Keratinocyte (primary cell): ENCODE data around the gene KPNA4. TPM values are rescaled to one million over a fixed set of nuclear protein-coding genes. Genes with fewer than 3 reads are reported as not detected.

Experiments used
- DNase-seq: peaks from one replicate; pipeline ENCODE4 v3.0.0-alpha.2; 2011; ENCODE audit warnings: low read depth, missing footprints, low spot score
- FAIRE-seq: peaks from 2 replicates; lab custom pipeline; 2011; peaks lifted over from hg19 to GRCh38; lab: Jason Lieb, UNC
- H2AFZ ChIP-seq: 2 replicates; pipeline ENCODE4 v1.6.0; 2012; ENCODE audit warnings: low read length, control low read depth, inconsistent platforms; ENCODE audit not compliant: control insufficient read depth
- H3K27ac ChIP-seq: 2 replicates; pipeline ENCODE4 v1.5.1; 2011; ENCODE audit warnings: low read length; ENCODE audit not compliant: control insufficient read depth, insufficient read depth
- H3K27me3 ChIP-seq: 3 replicates; pipeline ENCODE4 v1.6.0; 2011; ENCODE audit warnings: low read length; ENCODE audit not compliant: control insufficient read depth, insufficient read depth; ENCODE audit errors: extremely low read depth
- H3K36me3 ChIP-seq, 2 experiments: 2 replicates in 1 of 2; 3 replicates in 1 of 2; pipeline ENCODE4 v1.5.1; 2011; ENCODE audit warnings: low read length in 2 of 2, mild to moderate bottlenecking in 1 of 2; ENCODE audit not compliant: control insufficient read depth in 2 of 2, insufficient read depth in 2 of 2; ENCODE audit errors: extremely low read depth in 1 of 2
- H3K4me1 ChIP-seq: 3 replicates; pipeline ENCODE4 v1.5.1; 2011; ENCODE audit warnings: low read length; ENCODE audit not compliant: control insufficient read depth, insufficient read depth; ENCODE audit errors: extremely low read depth
- H3K4me2 ChIP-seq: 3 replicates; pipeline ENCODE4 v1.6.0; 2011; ENCODE audit warnings: low read depth, low read length; ENCODE audit not compliant: control insufficient read depth, insufficient read depth; ENCODE audit errors: extremely low read depth
- H3K4me3 ChIP-seq, 3 experiments: fragments of 200-600 bp in 1 of 3; sonication (generic) in 1 of 3; 2 replicates in 2 of 3; 3 replicates in 1 of 3; pipeline ENCODE4 v1.5.1; 2011 to 2016; ENCODE audit warnings: low read length in 3 of 3, mild to moderate bottlenecking in 3 of 3, control low read depth in 2 of 3, inconsistent platforms in 1 of 3, low read depth in 1 of 3, mixed read lengths in 1 of 3, mixed run types in 1 of 3, moderate library complexity in 1 of 3; ENCODE audit not compliant: control insufficient read depth in 2 of 3, insufficient read depth in 2 of 3; ENCODE audit errors: extremely low read depth in 1 of 3
- H3K79me2 ChIP-seq: 2 replicates; pipeline ENCODE4 v1.6.0; 2012; ENCODE audit warnings: low read length; ENCODE audit not compliant: control insufficient read depth, insufficient read depth
- H3K9ac ChIP-seq: 3 replicates; pipeline ENCODE4 v1.6.0; 2011; ENCODE audit warnings: low read length; ENCODE audit not compliant: control insufficient read depth, insufficient read depth; ENCODE audit errors: extremely low read depth
- H3K9me1 ChIP-seq: 3 replicates; pipeline ENCODE4 v1.6.0; 2011; ENCODE audit warnings: low read length; ENCODE audit not compliant: control insufficient read depth, insufficient read depth; ENCODE audit errors: extremely low read depth
- H3K9me3 ChIP-seq: 2 replicates; pipeline ENCODE4 v1.5.1; 2012; ENCODE audit warnings: low read depth, low read length; ENCODE audit not compliant: control insufficient read depth
- H4K20me1 ChIP-seq: 3 replicates; pipeline ENCODE4 v1.6.0; 2011; ENCODE audit warnings: low read length; ENCODE audit not compliant: control insufficient read depth, insufficient read depth; ENCODE audit errors: extremely low read depth
- EZH2 ChIP-seq: IDR thresholded peaks from one replicate; pipeline ENCODE4 v1.6.1; 2012; ENCODE audit warnings: inconsistent platforms, mild to moderate bottlenecking, low read length, moderate library complexity
- dilution Hi-C: fragments of 300-500 bp; cut with MboI; formaldehyde crosslinking; loops from one replicate; pipeline ENCODE4 v1.7.0; 2020; ENCODE audit warnings: low sequenced_read_pairs; ENCODE audit not compliant: extremely low pct_ligation_motif_present
- polyA plus RNA-seq, 5 experiments: library from polyadenylated mRNA; depleted of rRNA in 3 of 5; stranded (reverse) in 3 of 5; stranded (forward) in 1 of 5; unstranded in 1 of 5; fragments of >200 nt; gene quantifications; 1 replicate in 1 of 5; 2 replicates in 3 of 5; 3 replicates in 1 of 5; pipeline versions ENCODE4 v1.2.1 to v1.2.3, GENCODE V29; 2011 to 2012; ENCODE audit warnings: missing spikeins in 2 of 5, low read depth in 1 of 5, low replicate concordance in 1 of 5
- TF ChIP-seq, protein P1 (sequence below), 3 experiments: IDR thresholded peaks in 1 of 3; conservative IDR thresholded peaks in 1 of 3; optimal IDR thresholded peaks in 1 of 3; 2 replicates in 2 of 3; 3 replicates in 1 of 3; pipeline versions ENCODE3 to v1.5.1; 2011; ENCODE audit warnings: low read length in 3 of 3, mild to moderate bottlenecking in 3 of 3, moderate library complexity in 2 of 3, control low read depth in 1 of 3, inconsistent platforms in 1 of 3; ENCODE audit not compliant: insufficient read depth in 2 of 3; ENCODE audit errors: extremely low read depth in 1 of 3

Gene KPNA4
- polyA plus RNA-seq, 1 donor (not counting 4 experiments of a cell fraction or from before 2014, with no cell fraction given) = 42.0 TPM

DNA sequence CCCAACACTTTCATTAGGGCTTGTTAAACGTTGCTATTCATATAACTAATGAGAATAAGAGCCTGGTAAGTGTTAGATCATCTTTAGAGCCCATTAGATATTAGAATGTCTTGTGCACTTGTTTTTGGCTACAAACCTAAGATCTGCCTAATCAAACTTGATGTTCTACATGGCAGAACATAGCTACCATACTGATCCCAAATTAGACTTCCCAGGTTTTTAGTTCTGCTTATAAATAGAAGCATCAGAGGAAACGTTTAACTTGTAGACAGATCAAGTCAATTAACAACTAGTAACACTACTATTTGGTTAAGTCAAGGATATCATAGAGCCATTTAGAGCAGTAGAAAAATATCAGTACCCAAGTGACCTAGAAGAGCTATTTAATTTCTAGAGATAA, 11.7 kb upstream of the KPNA4 start:
- H3K4me2 ChIP-seq = no peak overlapping the region
- FAIRE-seq (no peak), DNase-seq (no peak)
- no peaks in the 10 kb centered on the region for H3K27me3 ChIP-seq
- H3K9me1 ChIP-seq = no peaks in the 10 kb centered on the region
- no peak overlapping the region for H3K27ac ChIP-seq
- H3K36me3 ChIP-seq = no peaks in the 10 kb centered on the region
- dilution Hi-C loops = no loop called here
- no peaks in the 10 kb centered on the region for H4K20me1 ChIP-seq
- no peak overlapping the region for H3K4me3 ChIP-seq
- no peaks in the 10 kb centered on the region for H3K79me2 ChIP-seq
- H3K9ac ChIP-seq = no peak overlapping the region
- no peaks in the 10 kb centered on the region for H3K4me1 ChIP-seq
- no peaks in the 10 kb centered on the region for H3K9me3 ChIP-seq
- no peak overlapping the region for H2AFZ ChIP-seq
- TF ChIP-seq, protein P1, sequence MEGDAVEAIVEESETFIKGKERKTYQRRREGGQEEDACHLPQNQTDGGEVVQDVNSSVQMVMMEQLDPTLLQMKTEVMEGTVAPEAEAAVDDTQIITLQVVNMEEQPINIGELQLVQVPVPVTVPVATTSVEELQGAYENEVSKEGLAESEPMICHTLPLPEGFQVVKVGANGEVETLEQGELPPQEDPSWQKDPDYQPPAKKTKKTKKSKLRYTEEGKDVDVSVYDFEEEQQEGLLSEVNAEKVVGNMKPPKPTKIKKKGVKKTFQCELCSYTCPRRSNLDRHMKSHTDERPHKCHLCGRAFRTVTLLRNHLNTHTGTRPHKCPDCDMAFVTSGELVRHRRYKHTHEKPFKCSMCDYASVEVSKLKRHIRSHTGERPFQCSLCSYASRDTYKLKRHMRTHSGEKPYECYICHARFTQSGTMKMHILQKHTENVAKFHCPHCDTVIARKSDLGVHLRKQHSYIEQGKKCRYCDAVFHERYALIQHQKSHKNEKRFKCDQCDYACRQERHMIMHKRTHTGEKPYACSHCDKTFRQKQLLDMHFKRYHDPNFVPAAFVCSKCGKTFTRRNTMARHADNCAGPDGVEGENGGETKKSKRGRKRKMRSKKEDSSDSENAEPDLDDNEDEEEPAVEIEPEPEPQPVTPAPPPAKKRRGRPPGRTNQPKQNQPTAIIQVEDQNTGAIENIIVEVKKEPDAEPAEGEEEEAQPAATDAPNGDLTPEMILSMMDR (optimal IDR thresholded peaks at IDR 0.05 in 1 of 3, IDR thresholded peaks at IDR 0.05 in 1 of 3, conservative IDR thresholded peaks at IDR 0.05 in 1 of 3; ENCODE audit: extremely low read depth in 1 of 3, insufficient read depth in 2 of 3, low read length in 3 of 3) = no peak
- no peak for TF ChIP-seq EZH2

DNA sequence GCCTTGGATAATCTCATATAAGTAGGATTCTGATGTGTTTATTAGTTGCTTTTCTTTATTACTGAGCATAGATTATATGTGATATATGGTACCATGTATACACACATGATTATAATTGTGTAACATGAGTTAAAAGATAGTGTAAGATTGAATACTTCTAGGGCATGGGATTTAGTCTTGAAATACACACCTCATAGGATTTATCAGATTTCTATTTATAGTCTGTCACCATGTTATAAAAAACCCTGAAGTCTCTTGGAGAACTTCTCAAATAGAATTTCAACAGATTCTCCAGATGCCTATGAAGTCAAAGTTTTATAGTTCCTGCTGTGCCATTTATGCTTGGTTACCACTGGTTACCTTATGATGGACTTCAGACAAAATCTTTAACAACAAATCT, 11.2 kb upstream of the KPNA4 start:
- H3K36me3 ChIP-seq = no peaks in the 10 kb centered on the region
- FAIRE-seq (no peak), DNase-seq (no peak)
- H2AFZ ChIP-seq = no peak overlapping the region
- no peaks in the 10 kb centered on the region for H3K27me3 ChIP-seq
- no peak overlapping the region for H3K4me2 ChIP-seq
- TF ChIP-seq EZH2 = no peak
- TF ChIP-seq, protein P1 (optimal IDR thresholded peaks at IDR 0.05 in 1 of 3, IDR thresholded peaks at IDR 0.05 in 1 of 3, conservative IDR thresholded peaks at IDR 0.05 in 1 of 3; ENCODE audit: extremely low read depth in 1 of 3, insufficient read depth in 2 of 3, low read length in 3 of 3) = no peak
- H3K27ac ChIP-seq = no peak overlapping the region
- H3K9ac ChIP-seq = no peak overlapping the region
- dilution Hi-C loops = no loop called here
- H3K79me2 ChIP-seq = no peaks in the 10 kb centered on the region
- H3K4me1 ChIP-seq = no peaks in the 10 kb centered on the region
- no peak overlapping the region for H3K4me3 ChIP-seq
- no peaks in the 10 kb centered on the region for H3K9me3 ChIP-seq
- H3K9me1 ChIP-seq = no peaks in the 10 kb centered on the region
- H4K20me1 ChIP-seq = no peaks in the 10 kb centered on the region
